AG09319 (cell line): ENCODE results near the gene HAPSTR1.

Experiments
- DNase-seq: peaks from one replicate; pipeline ENCODE4 v3.0.0-alpha.2; 2010; ENCODE audit warnings: low read depth; ENCODE audit errors: extremely low read depth
- TF ChIP-seq, protein P1 (sequence below): IDR thresholded peaks from 2 replicates; pipeline ENCODE4 v1.5.1; 2011; ENCODE audit warnings: low read depth, mild to moderate bottlenecking, inconsistent platforms, low read length, moderate library complexity

The HAPSTR1 gene

GRCh38 chr16:9097266-9098219, 6.1 kb downstream of the HAPSTR1 start:
- no peak for DNase-seq
- TF ChIP-seq, protein P1, sequence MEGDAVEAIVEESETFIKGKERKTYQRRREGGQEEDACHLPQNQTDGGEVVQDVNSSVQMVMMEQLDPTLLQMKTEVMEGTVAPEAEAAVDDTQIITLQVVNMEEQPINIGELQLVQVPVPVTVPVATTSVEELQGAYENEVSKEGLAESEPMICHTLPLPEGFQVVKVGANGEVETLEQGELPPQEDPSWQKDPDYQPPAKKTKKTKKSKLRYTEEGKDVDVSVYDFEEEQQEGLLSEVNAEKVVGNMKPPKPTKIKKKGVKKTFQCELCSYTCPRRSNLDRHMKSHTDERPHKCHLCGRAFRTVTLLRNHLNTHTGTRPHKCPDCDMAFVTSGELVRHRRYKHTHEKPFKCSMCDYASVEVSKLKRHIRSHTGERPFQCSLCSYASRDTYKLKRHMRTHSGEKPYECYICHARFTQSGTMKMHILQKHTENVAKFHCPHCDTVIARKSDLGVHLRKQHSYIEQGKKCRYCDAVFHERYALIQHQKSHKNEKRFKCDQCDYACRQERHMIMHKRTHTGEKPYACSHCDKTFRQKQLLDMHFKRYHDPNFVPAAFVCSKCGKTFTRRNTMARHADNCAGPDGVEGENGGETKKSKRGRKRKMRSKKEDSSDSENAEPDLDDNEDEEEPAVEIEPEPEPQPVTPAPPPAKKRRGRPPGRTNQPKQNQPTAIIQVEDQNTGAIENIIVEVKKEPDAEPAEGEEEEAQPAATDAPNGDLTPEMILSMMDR: no peak

DNA sequence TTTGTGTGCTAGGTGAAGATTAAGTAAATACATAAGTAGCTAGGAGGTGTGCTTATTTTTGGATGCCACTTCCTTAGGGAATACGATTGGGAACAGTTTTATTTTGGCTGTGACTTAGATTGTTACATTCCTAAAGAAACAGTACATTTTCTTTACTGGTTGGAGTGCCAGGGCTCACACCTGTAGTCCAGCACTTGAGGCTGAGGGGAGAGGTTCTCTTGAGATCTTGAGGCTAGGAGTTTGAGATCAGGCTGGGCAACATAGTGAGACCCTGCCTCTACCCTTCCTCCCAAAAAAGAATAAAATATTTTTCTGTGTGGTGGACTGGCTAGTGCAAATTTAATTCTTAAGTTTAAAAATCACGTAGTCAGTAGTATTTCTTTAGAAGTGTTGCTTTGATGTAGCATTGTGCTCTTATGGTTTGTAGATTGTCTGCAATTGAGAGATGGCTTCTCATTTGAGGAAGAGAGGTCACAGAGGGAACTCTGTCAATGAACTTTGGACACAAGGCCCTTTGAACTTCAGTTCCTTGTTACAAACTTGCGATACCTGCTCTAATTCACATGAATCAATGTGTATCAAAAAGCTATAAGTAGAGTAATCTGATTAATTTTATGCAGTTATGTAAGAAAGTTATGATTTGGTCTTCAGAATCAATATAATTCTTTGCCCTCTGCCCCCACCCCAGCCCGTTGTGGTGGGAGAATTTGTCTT, 7.1 kb downstream of the HAPSTR1 start:
- DNase-seq: no peak
- TF ChIP-seq, protein P1: no peak

- DNase-seq: no peak
- TF ChIP-seq, protein P1: no peak
Measured at GRCh38 chr16:9099131-9099625, 7.7 kb downstream of the HAPSTR1 start.

GRCh38 chr16:9102379-9102778, 10.9 kb downstream of the HAPSTR1 start:
- peak; percentile 65 for DNase-seq
- TF ChIP-seq, protein P1: no peak

DNA sequence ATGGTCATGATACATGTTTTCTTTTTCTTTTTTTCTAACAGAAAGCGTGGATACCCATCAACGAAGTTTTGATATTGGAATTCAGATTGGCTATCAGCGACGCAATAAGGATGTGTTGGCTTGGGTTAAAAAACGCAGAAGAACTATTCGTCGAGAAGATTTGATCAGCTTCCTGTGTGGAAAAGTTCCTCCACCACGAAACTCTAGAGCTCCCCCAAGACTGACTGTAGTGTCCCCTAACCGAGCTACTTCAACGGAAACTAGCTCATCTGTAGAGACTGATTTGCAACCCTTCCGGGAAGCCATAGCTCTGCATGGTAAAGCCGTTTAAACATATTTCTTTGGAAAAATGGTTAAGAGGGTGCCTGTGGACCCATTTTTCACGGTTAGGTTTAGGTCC, 11.5 kb downstream of the HAPSTR1 start:
- TF ChIP-seq, protein P1: no peak
- no peak for DNase-seq

DNA sequence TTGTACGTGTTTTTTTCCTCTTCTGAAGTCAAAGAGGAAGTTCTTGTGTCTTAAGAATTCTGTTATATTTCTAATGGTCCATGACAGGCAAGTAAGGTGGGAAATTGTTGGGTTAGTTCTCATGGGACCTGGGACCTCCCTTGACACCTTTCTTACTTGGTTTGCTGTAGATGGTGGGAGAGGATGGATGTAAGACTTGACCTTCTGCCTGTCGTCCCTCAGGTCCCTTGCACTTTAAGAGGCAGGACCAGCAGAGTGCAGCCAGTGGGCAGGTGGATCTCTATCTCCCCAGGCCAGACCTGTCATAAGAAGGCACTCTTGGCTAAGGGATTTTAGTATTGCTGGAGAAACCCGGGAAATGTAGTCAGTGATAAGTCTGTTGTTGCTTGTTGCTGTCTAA, 12.1 kb downstream of the HAPSTR1 start:
- TF ChIP-seq, protein P1: no peak
- no peak for DNase-seq

- no peak for DNase-seq
- TF ChIP-seq, protein P1: no peak
Measured at GRCh38 chr16:9105189-9105588, 13.7 kb downstream of the HAPSTR1 start.
